ENCODE data around the gene XPO6. TPM values are rescaled to one million over a fixed set of nuclear protein-coding genes. Genes with fewer than 3 reads are reported as not detected.

The XPO6 gene
- total RNA-seq, 1 experiment from 2014 or later, result 124 TPM

DNA sequence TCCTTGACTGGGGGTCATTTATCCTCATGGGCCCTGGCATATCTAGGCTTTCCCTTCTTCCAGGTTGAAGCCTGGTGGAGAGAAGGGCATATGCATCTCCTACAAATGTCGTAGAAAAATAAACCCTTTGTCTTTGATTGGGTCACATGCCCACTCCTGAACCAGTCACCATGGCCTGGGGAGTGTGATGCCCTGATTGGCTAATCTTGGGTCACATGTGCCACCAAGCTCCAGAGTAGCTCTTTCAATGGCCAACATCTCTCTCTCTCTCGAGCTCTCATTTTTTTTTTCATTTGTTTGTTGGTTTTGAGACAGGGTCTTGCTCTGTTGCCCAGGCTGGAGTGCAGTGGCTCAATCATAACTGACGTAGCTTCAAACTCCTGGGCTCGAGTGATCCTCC lies 5.6 kb upstream of the XPO6 start:
- Mint-ChIP-seq H3K4me1 (peaks cover 8 to 11% of the 10 kb centered on the region in 2 experiments), H3K27ac (no peak overlapping the region), H3K27me3 (ENCODE audit: low read depth) (no peaks in the 10 kb centered on the region), H3K9me3 (no peaks in the 10 kb centered on the region), H3K36me3 (ENCODE audit: insufficient read depth in 1 of 3, low read depth in 3 of 3) (no peaks in the 10 kb centered on the region), H3K4me3 (no peak overlapping the region)
- Histone ChIP-seq H4K20me1 (ENCODE audit: control insufficient read depth, insufficient read depth, insufficient read length) (no peaks in the 10 kb centered on the region), H3K56ac (ENCODE audit: insufficient read length, low read depth, low read length) (no peak overlapping the region), H3K18ac (ENCODE audit: insufficient read length, low read depth, low read length) (no peak overlapping the region), H2BK120ac (ENCODE audit: low read depth, low read length, poor library complexity, severe bottlenecking) (no peak overlapping the region), H3K23me2 (ENCODE audit: insufficient read length, low read depth, low read length, poor library complexity, severe bottlenecking) (no peaks in the 10 kb centered on the region), H4K91ac (ENCODE audit: insufficient read length, low read depth, low read length) (no peak overlapping the region), H3K9me3 (ENCODE audit: control insufficient read depth, low read depth, low read length) (no peaks in the 10 kb centered on the region), H3K79me1 (ENCODE audit: insufficient read depth, low read depth, low read length, poor library complexity, severe bottlenecking) (no peaks in the 10 kb centered on the region), H2BK12ac (ENCODE audit: insufficient read length, low read depth, low read length) (no peak overlapping the region), H2BK20ac (ENCODE audit: low read depth, low read length, poor library complexity, severe bottlenecking) (no peak overlapping the region), H3K23ac (ENCODE audit: insufficient read length, low read depth, low read length) (no peak overlapping the region), H3K9ac (ENCODE audit: extremely low read depth, insufficient read length, low read length) (no peak overlapping the region), H4K5ac (ENCODE audit: insufficient read length, low read depth, low read length) (no peak overlapping the region), H3K14ac (ENCODE audit: insufficient read depth, low read length) (no peak overlapping the region), H3K4me1 (ENCODE audit: insufficient read depth, low read length) (no peaks in the 10 kb centered on the region), H4K8ac (replicated peaks; ENCODE audit: insufficient read length, low read depth, low read length) (no peak overlapping the region), H3K4me2 (ENCODE audit: insufficient read depth, insufficient read length, low read length) (no peak overlapping the region), H3K27ac (ENCODE audit: insufficient read length, low read depth, low read length) (no peak overlapping the region), H2AFZ (ENCODE audit: low read length) (no peak overlapping the region), H3K27me3 (ENCODE audit: insufficient read depth, low read length) (no peaks in the 10 kb centered on the region), H2BK5ac (ENCODE audit: insufficient read length, low read length) (no peak overlapping the region), H2AK5ac (ENCODE audit: insufficient read length, low read length) (no peak overlapping the region), H3K4ac (ENCODE audit: low read depth, low read length) (no peak overlapping the region), H3T11ph (ENCODE audit: low read length) (no peak overlapping the region), H3K79me2 (ENCODE audit: insufficient read depth, low read length) (no peaks in the 10 kb centered on the region), H2BK15ac (ENCODE audit: low read depth, low read length) (no peak overlapping the region)
- no peak for DNase-seq
- TF ChIP-seq, protein P1, sequence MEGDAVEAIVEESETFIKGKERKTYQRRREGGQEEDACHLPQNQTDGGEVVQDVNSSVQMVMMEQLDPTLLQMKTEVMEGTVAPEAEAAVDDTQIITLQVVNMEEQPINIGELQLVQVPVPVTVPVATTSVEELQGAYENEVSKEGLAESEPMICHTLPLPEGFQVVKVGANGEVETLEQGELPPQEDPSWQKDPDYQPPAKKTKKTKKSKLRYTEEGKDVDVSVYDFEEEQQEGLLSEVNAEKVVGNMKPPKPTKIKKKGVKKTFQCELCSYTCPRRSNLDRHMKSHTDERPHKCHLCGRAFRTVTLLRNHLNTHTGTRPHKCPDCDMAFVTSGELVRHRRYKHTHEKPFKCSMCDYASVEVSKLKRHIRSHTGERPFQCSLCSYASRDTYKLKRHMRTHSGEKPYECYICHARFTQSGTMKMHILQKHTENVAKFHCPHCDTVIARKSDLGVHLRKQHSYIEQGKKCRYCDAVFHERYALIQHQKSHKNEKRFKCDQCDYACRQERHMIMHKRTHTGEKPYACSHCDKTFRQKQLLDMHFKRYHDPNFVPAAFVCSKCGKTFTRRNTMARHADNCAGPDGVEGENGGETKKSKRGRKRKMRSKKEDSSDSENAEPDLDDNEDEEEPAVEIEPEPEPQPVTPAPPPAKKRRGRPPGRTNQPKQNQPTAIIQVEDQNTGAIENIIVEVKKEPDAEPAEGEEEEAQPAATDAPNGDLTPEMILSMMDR (conservative IDR thresholded peaks at IDR 0.05), result no peak
- no CpG with 5 or more reads among the region's 4 CpGs for WGBS (ENCODE audit: extremely low coverage, insufficient read length, low lambda C conversion rate)

Data from H9 (cell line).